ENCODE results near the gene KRT80.
A peak's percentile ranks its signal among the peaks of the same experiment; 100 is the strongest.

KRT80 gene

GRCh38 chr12:52210186-52210924 is 18.5 kb upstream of the KRT80 start:
- no peak for DNase-seq

GRCh38 chr12:52209321-52209720 is 17.5 kb upstream of the KRT80 start:
- no peak for DNase-seq

GRCh38 chr12:52208424-52209165 is 16.8 kb upstream of the KRT80 start:
- DNase-seq = no peak

- DNase-seq = no peak
Measured at GRCh38 chr12:52207895-52208294, 16.1 kb upstream of the KRT80 start.

GRCh38 chr12:52207106-52207505 is 15.3 kb upstream of the KRT80 start:
- DNase-seq = no peak

GRCh38 chr12:52206304-52207040 is 14.7 kb upstream of the KRT80 start:
- no peak for DNase-seq

- DNase-seq = no peak
Measured at GRCh38 chr12:52205612-52206303, 13.9 kb upstream of the KRT80 start.

- no peak for DNase-seq
Measured at GRCh38 chr12:52204931-52205505, 13.2 kb upstream of the KRT80 start.

- DNase-seq = no peak
Measured at GRCh38 chr12:52204095-52204930, 12.5 kb upstream of the KRT80 start.

- DNase-seq = peak; percentile 63
Measured at GRCh38 chr12:52203079-52203921, 11.5 kb upstream of the KRT80 start.

- no peak for DNase-seq
Measured at GRCh38 chr12:52202361-52203078, 10.7 kb upstream of the KRT80 start.

GRCh38 chr12:52201451-52201839 is 9.6 kb upstream of the KRT80 start:
- DNase-seq = no peak

- DNase-seq = no peak
Measured at GRCh38 chr12:52200781-52201450, 9.1 kb upstream of the KRT80 start.

GRCh38 chr12:52200086-52200780 is 8.4 kb upstream of the KRT80 start:
- DNase-seq = peak; percentile 23

GRCh38 chr12:52199294-52199919 is 7.6 kb upstream of the KRT80 start:
- DNase-seq = no peak

GRCh38 chr12:52198454-52199215 is 6.8 kb upstream of the KRT80 start:
- DNase-seq = peak; percentile 35

Data from hematopoietic multipotent progenitor cell treated with erythropoietin and hydrocortisone succinate and interleukin-3 and kit ligand, for 6 days (in vitro differentiated cells).